ENCODE data around the gene SMARCA1. TPM values are rescaled to one million over a fixed set of nuclear protein-coding genes. Genes with fewer than 3 reads are reported as not detected.

Gene SMARCA1
- total RNA-seq, 1 experiment from 2014 or later = 34.5 TPM

- Mint-ChIP-seq H3K9me3 (ENCODE audit: unreplicated experiment) (no peaks in the 10 kb centered on the region), H3K27me3 (ENCODE audit: insufficient read depth, unreplicated experiment) (no peaks in the 10 kb centered on the region), H3K36me3 (ENCODE audit: insufficient read depth, unreplicated experiment) (no peaks in the 10 kb centered on the region), H3K4me1 (ENCODE audit: low read depth, unreplicated experiment) (peaks cover 6% of the 10 kb centered on the region), H3K4me3 (ENCODE audit: unreplicated experiment) (no peak overlapping the region), H3K27ac (ENCODE audit: unreplicated experiment) (no peak overlapping the region)
- H3K9me3 ChIP-seq = no peaks in the 10 kb centered on the region
- ChIA-PET POLR2A (no interaction called here), CTCF (no interaction called here)
- H3K4me1 ChIP-seq = peaks cover 3% of the 10 kb centered on the region; the same call in 1 of the 2 replicates
- DNase-seq = no peak
- H3K36me3 ChIP-seq (ENCODE audit: control insufficient read depth, insufficient read depth, low read length) = no peaks in the 10 kb centered on the region
- BruUV-seq (replicated peaks) = no TSS peak
- TF ChIP-seq CTCF (IDR thresholded peaks at IDR 0.05; ENCODE audit: insufficient read depth in 1 of 2, low read depth in 1 of 2, low read length in 1 of 2, severe bottlenecking in 1 of 2, unreplicated experiment in 1 of 2) = no peak
- intact Hi-C loops (cut with micrococcal nuclease; ENCODE audit: unreplicated experiment) = no loop called here
- no peak overlapping the region for H3K4me3 ChIP-seq (ENCODE audit: low read depth, low read length)
- no peaks in the 10 kb centered on the region for H3K27me3 ChIP-seq (replicated peaks; ENCODE audit: control insufficient read depth, insufficient read depth, low read length)
These were observed 21.5 kb upstream of the SMARCA1 start for GRCh38 chrX:129544780-129545179.

- peak overlapping the region; percentile 65 for H3K4me3 Mint-ChIP-seq (ENCODE audit: unreplicated experiment)
- H3K27me3 ChIP-seq (replicated peaks; ENCODE audit: control insufficient read depth, insufficient read depth, low read length) = no peaks in the 10 kb centered on the region
- peak overlapping the region; percentile 75 for H3K4me3 ChIP-seq (ENCODE audit: low read depth, low read length)
- peak in 1 of 2 experiments; percentile 23 for DNase-seq
- intact Hi-C loops (cut with micrococcal nuclease; ENCODE audit: unreplicated experiment) = no loop called here
- peaks cover 6% of the 10 kb centered on the region for H3K4me1 Mint-ChIP-seq (ENCODE audit: low read depth, unreplicated experiment)
- no peak for TF ChIP-seq CTCF (IDR thresholded peaks at IDR 0.05; ENCODE audit: insufficient read depth in 1 of 2, low read depth in 1 of 2, low read length in 1 of 2, severe bottlenecking in 1 of 2, unreplicated experiment in 1 of 2)
- no peak overlapping the region for H3K27ac Mint-ChIP-seq (ENCODE audit: unreplicated experiment)
- BruUV-seq (replicated peaks) = no TSS peak
- H3K27me3 Mint-ChIP-seq (ENCODE audit: insufficient read depth, unreplicated experiment) = no peaks in the 10 kb centered on the region
- H3K36me3 Mint-ChIP-seq (ENCODE audit: insufficient read depth, unreplicated experiment) = no peaks in the 10 kb centered on the region
- ChIA-PET POLR2A (no interaction called here), CTCF (interaction anchor here (0.5 kb wide), 1 partner anchor 9 kb away, joined by 3 read pairs; no protein-coding TSS in a partner anchor)
- H3K4me1 ChIP-seq = peaks cover 3% of the 10 kb centered on the region; the same call in 1 of the 2 replicates
- H3K9me3 Mint-ChIP-seq (ENCODE audit: unreplicated experiment) = no peaks in the 10 kb centered on the region
- no peaks in the 10 kb centered on the region for H3K36me3 ChIP-seq (ENCODE audit: control insufficient read depth, insufficient read depth, low read length)
- H3K9me3 ChIP-seq = no peaks in the 10 kb centered on the region
These were observed 17.5 kb upstream of the SMARCA1 start for GRCh38 chrX:129540722-129541184.

GRCh38 chrX:129540068-129540653, 16.9 kb upstream of the SMARCA1 start, which contains the start of gene OCRL:
TSS of gene OCRL (plus strand) at chrX:129540259. CDS start at chrX:129540440, 181 bp downstream.
- H3K36me3 Mint-ChIP-seq (ENCODE audit: insufficient read depth, unreplicated experiment) = no peaks in the 10 kb centered on the region
- Histone ChIP-seq H3K27me3 (replicated peaks; ENCODE audit: control insufficient read depth, insufficient read depth, low read length) (no peaks in the 10 kb centered on the region), H3K4me3 (ENCODE audit: low read depth, low read length) (peak within 1 kb of the TSS; percentile 75), H3K4me1 (peaks cover 3% of the 10 kb centered on the region; the same call in 1 of the 2 replicates), H3K9me3 (no peaks in the 10 kb centered on the region), H3K36me3 (ENCODE audit: control insufficient read depth, insufficient read depth, low read length) (no peaks in the 10 kb centered on the region)
- no TSS peak for BruUV-seq (replicated peaks)
- no peak within 1 kb of the TSS for H3K27ac Mint-ChIP-seq (ENCODE audit: unreplicated experiment)
- H3K4me1 Mint-ChIP-seq (ENCODE audit: low read depth, unreplicated experiment) = peaks cover 6% of the 10 kb centered on the region
- ChIA-PET POLR2A (no interaction called here), CTCF (interaction anchor here (0.6 kb wide), 1 partner anchor 330 kb away, joined by 3 read pairs; no protein-coding TSS in a partner anchor)
- H3K9me3 Mint-ChIP-seq (ENCODE audit: unreplicated experiment) = no peaks in the 10 kb centered on the region
- intact Hi-C loops (cut with micrococcal nuclease; ENCODE audit: unreplicated experiment) = no loop called here
- TF ChIP-seq CTCF (IDR thresholded peaks at IDR 0.05; ENCODE audit: insufficient read depth in 1 of 2, low read depth in 1 of 2, low read length in 1 of 2, severe bottlenecking in 1 of 2, unreplicated experiment in 1 of 2) = peak; percentile 52 to 78
- H3K27me3 Mint-ChIP-seq (ENCODE audit: insufficient read depth, unreplicated experiment) = no peaks in the 10 kb centered on the region
- peak within 1 kb of the TSS; percentile 65 for H3K4me3 Mint-ChIP-seq (ENCODE audit: unreplicated experiment)
- DNase-seq = peak; percentile 69 to 80
